ENCODE measurements around the gene HS3ST4.

HS3ST4 gene

GRCh38 chr16:25692351-25692741 is 587 bp downstream of the HS3ST4 start:
- TF ChIP-seq CTCF (IDR thresholded peaks at IDR 0.05; ENCODE audit: low read depth, low read length), result no peak
- H3K4me3 ChIP-seq (ENCODE audit: low read depth, low read length), result no peak overlapping the region

DNA sequence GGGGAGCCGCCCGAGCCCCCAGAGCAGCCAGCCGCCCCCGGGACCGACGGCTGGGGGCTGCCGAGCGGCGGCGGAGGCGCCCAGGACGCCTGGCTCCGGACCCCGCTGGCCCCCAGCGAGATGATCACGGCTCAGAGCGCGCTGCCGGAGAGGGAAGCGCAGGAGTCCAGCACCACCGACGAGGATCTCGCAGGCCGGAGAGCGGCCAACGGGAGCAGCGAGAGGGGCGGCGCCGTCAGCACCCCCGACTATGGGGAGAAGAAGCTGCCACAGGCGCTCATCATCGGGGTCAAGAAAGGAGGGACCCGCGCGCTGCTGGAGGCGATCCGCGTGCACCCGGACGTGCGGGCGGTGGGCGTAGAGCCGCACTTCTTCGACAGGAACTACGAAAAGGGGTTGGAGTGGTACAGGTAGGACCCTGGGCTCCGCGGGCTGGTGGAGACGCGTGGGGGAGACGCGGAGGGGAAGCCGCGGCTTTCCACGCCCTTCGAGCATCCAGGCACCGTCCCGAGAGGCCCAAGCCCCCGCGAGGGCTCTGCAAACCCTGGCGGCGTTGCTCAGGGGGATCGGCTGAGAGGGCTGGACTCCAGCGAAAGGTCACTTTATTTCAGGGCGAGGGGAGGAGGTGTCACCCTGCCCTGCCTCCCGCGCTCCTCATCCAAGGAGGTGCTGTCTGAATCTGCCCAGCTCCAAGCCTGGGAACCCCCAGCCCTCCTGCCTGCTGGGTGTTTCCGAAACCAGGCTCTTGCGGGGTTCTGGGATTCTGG is 1.2 kb downstream of the HS3ST4 start:
- no peak overlapping the region for H3K4me3 ChIP-seq (ENCODE audit: low read depth, low read length)
- no peak for TF ChIP-seq CTCF (IDR thresholded peaks at IDR 0.05; ENCODE audit: low read depth, low read length)

DNA sequence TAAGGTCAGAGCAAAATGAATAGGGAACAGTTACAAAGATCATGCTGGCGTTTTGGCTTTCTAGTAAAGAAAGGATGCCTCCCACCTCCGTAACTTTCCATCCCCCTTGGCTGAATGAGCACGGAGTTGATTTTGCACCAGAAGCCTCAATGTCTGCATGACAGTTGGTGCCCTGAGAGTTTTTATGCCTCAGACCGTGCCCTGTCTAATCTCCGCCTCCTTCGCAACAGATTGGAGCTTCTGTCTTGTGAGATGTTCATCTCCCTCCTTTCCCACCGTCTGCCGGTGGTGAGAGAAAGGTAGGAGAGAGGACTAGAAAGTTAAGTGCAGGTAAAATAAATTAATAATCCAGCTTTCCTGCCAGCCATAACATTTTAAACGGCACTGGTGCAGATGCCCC is 1.9 kb downstream of the HS3ST4 start:
- no peak overlapping the region for H3K4me3 ChIP-seq (ENCODE audit: low read depth, low read length)
- no peak for TF ChIP-seq CTCF (IDR thresholded peaks at IDR 0.05; ENCODE audit: low read depth, low read length)

DNA sequence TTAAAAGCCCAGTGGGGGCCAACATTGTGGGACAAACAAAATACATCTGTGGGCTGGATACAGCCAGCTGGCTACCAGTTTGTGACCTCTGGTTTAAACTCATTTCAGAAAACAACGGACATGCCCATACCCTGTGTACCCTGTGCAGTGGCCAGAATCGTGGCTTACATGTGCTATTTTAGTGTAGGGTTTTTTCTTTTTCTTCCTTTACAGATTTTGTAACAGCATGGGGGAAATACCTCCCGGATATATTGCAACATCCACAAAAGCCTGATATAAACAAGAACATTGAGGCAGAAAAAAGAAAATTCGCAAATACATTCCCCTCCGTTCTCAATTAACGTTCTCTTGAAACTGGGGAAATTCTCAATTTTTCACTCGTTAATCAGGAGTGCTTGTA is 7.3 kb downstream of the HS3ST4 start:
- no peak overlapping the region for H3K4me3 ChIP-seq (ENCODE audit: low read depth, low read length)
- no peak for TF ChIP-seq CTCF (IDR thresholded peaks at IDR 0.05; ENCODE audit: low read depth, low read length)

DNA sequence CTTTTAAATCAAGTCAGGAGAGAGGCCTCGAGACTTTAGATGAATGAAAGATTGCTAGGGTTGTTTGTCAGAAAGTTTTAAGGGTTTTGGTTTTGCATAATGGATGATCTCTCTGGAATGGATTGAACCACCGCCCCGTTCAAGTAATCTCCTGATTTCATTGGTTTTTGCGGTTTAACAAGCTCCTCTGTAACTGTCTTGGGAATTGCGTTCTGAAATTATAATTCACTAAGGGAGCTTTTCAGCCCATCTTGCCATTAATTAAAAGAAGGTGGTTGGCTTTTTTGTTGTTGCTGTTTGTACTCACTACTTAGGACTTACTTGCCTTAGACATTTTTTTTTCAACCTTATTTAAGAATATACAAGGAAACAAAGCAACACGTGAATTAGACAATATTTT is 8.8 kb downstream of the HS3ST4 start:
- no peak for TF ChIP-seq CTCF (IDR thresholded peaks at IDR 0.05; ENCODE audit: low read depth, low read length)
- no peak overlapping the region for H3K4me3 ChIP-seq (ENCODE audit: low read depth, low read length)

DNA sequence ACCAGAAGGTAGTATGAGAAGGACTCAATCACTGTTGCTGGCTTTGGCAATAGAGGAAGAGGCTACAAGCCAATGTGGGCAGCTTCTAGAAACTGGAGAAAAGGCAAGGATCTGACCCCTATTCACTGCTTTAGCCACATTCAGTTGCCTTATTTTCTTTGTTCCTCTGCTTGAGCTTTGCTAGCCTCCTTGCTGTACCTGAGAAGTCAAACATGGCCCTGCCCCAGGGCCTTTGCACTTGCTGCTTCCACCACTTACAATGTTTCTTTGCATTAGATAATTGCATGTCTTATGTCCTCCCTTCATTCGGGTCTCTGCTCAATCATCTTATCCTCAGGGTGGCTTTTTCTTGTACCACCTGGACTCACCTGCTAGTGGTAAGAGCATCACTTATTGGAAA is 15.8 kb downstream of the HS3ST4 start:
- no peak for TF ChIP-seq CTCF (IDR thresholded peaks at IDR 0.05; ENCODE audit: low read depth, low read length)
- no peak overlapping the region for H3K4me3 ChIP-seq (ENCODE audit: low read depth, low read length)

- H3K4me3 ChIP-seq (ENCODE audit: low read depth, low read length), result no peak overlapping the region
- TF ChIP-seq CTCF (IDR thresholded peaks at IDR 0.05; ENCODE audit: low read depth, low read length), result no peak
These were observed 16.3 kb downstream of the HS3ST4 start for GRCh38 chr16:25707982-25708583.

Data from WI38 (cell line).